ENCODE data around the gene ARID5B.

The ARID5B gene

DNA sequence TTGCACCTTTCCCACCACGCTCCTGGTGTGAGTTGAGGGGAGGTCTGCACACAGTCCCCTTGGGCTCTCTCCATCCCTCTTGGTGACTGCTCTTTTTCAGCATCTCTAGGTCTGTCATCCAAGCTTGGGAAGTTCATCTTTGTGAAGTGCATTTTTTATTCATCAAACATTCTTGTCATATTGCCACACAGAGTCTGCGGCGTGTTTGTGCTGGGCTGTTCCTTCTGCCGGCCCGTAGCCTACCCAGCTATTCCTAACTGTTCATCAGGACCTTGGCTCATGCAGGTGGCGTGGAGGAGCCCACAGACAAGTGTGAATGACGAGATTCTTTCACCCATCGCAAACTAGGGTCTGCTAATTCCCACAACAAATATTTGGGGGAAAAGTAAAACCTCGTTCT, 202.4 kb downstream of the ARID5B start:
- H3K27ac ChIP-seq: no peak overlapping the region
- TF ChIP-seq, protein P1, sequence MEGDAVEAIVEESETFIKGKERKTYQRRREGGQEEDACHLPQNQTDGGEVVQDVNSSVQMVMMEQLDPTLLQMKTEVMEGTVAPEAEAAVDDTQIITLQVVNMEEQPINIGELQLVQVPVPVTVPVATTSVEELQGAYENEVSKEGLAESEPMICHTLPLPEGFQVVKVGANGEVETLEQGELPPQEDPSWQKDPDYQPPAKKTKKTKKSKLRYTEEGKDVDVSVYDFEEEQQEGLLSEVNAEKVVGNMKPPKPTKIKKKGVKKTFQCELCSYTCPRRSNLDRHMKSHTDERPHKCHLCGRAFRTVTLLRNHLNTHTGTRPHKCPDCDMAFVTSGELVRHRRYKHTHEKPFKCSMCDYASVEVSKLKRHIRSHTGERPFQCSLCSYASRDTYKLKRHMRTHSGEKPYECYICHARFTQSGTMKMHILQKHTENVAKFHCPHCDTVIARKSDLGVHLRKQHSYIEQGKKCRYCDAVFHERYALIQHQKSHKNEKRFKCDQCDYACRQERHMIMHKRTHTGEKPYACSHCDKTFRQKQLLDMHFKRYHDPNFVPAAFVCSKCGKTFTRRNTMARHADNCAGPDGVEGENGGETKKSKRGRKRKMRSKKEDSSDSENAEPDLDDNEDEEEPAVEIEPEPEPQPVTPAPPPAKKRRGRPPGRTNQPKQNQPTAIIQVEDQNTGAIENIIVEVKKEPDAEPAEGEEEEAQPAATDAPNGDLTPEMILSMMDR (IDR thresholded peaks at IDR 0.05): no peak
- H3K9ac ChIP-seq: no peak overlapping the region
- H2AFZ ChIP-seq: no peak overlapping the region
- H3K27me3 ChIP-seq (ENCODE audit: control insufficient read depth, insufficient read depth, low read length): no peaks in the 10 kb centered on the region
- no peak overlapping the region for H3K4me3 ChIP-seq (ENCODE audit: low read depth, low read length)
- no peaks in the 10 kb centered on the region for H3K9me3 ChIP-seq (ENCODE audit: control insufficient read depth, low read length)
- H3K4me2 ChIP-seq (ENCODE audit: low read length): no peak overlapping the region
- H3K4me1 ChIP-seq: no peaks in the 10 kb centered on the region
- no peaks in the 10 kb centered on the region for H3K36me3 ChIP-seq (ENCODE audit: control insufficient read depth, insufficient read depth, low read length)
- no peaks in the 10 kb centered on the region for H3K79me2 ChIP-seq

- no peaks in the 10 kb centered on the region for H3K79me2 ChIP-seq
- H3K9me3 ChIP-seq (ENCODE audit: control insufficient read depth, low read length): no peaks in the 10 kb centered on the region
- H3K4me3 ChIP-seq (ENCODE audit: low read depth, low read length): no peak overlapping the region
- H3K9ac ChIP-seq: no peak overlapping the region
- no peaks in the 10 kb centered on the region for H3K27me3 ChIP-seq (ENCODE audit: control insufficient read depth, insufficient read depth, low read length)
- TF ChIP-seq, protein P1 (IDR thresholded peaks at IDR 0.05): no peak
- H3K27ac ChIP-seq: no peak overlapping the region
- H2AFZ ChIP-seq: no peak overlapping the region
- H3K4me2 ChIP-seq (ENCODE audit: low read length): no peak overlapping the region
- H3K4me1 ChIP-seq: no peaks in the 10 kb centered on the region
- H3K36me3 ChIP-seq (ENCODE audit: control insufficient read depth, insufficient read depth, low read length): no peaks in the 10 kb centered on the region
Observed at GRCh38 chr10:62106929-62107519, 205.5 kb downstream of the ARID5B start.

- Histone ChIP-seq H3K4me3 (ENCODE audit: low read depth, low read length) (no peak overlapping the region), H3K9me3 (ENCODE audit: control insufficient read depth, low read length) (no peaks in the 10 kb centered on the region), H3K4me1 (no peaks in the 10 kb centered on the region), H3K9ac (no peak overlapping the region), H3K79me2 (no peaks in the 10 kb centered on the region), H3K27me3 (ENCODE audit: control insufficient read depth, insufficient read depth, low read length) (no peaks in the 10 kb centered on the region), H3K36me3 (ENCODE audit: control insufficient read depth, insufficient read depth, low read length) (no peaks in the 10 kb centered on the region), H3K27ac (no peak overlapping the region), H3K4me2 (ENCODE audit: low read length) (no peak overlapping the region), H2AFZ (no peak overlapping the region)
- TF ChIP-seq, protein P1 (IDR thresholded peaks at IDR 0.05): no peak
Observed at GRCh38 chr10:62108759-62109586, 207.5 kb downstream of the ARID5B start.

DNA sequence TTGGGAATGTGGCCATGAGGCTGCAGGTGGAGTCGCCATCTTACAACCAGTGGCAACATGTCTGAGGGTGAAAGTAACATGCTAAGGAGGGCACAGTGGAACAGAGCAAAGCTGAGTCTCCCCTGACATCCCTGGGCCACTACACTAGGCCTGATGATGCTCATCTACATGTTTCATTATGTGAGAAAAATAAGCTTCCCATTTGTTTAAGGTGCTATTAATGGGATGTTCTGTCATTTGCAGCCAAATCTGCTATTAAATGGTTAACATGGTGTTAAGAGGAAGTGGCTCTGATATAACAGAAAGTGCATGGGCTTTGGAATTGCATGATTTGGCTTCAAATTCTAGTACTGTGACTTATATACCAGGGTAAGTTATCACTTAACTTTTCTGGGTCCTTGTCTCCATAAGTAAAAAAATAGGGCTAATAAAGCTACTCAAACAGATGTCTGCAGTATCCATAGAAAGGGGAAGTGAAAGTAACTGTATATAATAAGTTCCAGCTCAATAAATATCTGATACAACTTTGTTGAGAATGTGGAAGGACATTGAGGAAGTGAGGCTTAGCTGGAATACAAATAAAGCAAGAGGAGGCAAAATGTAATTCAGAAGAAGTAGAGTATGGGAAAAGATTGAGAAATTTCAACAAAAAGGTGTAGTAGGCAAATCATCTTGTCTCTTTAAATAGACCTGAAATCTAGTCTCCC, 208.2 kb downstream of the ARID5B start:
- Histone ChIP-seq H3K27ac (no peak overlapping the region), H3K36me3 (ENCODE audit: control insufficient read depth, insufficient read depth, low read length) (no peaks in the 10 kb centered on the region)

More for the DNA sequence above, 208.2 kb downstream of the ARID5B start:
- H3K9me3 ChIP-seq (ENCODE audit: control insufficient read depth, low read length): no peaks in the 10 kb centered on the region
- TF ChIP-seq, protein P1 (IDR thresholded peaks at IDR 0.05): no peak
- H3K27me3 ChIP-seq (ENCODE audit: control insufficient read depth, insufficient read depth, low read length): no peaks in the 10 kb centered on the region
- no peak overlapping the region for H2AFZ ChIP-seq
- H3K4me2 ChIP-seq (ENCODE audit: low read length): no peak overlapping the region
- H3K9ac ChIP-seq: no peak overlapping the region
- no peak overlapping the region for H3K4me3 ChIP-seq (ENCODE audit: low read depth, low read length)
- H3K4me1 ChIP-seq: no peaks in the 10 kb centered on the region
- no peaks in the 10 kb centered on the region for H3K79me2 ChIP-seq

Data from parathyroid adenoma (tissue), 2 donors.